T follicular helper cell (primary cell): Measurements from ENCODE around the gene VWA7.
A peak's percentile ranks its signal among the peaks of the same experiment; 100 is the strongest.
"Not testable (repeated sequence)": the region's sequence is repeated elsewhere in the genome, so short reads cannot be mapped to it uniquely, and the experiment has no call there.

Experiments used
- DNase-seq: peaks from one replicate; pipeline ENCODE4 v3.0.0-alpha.2; 2020; ENCODE audit warnings: low read depth
- total RNA-seq, 2 experiments: gene quantifications; one replicate each; lab custom pipeline; 2026; lab: John Stamatoyannopoulos, UW

VWA7 gene
- total RNA-seq: 1.3 reads per million in 2 experiments

- peak; percentile 26 for DNase-seq
Measured at GRCh38 chr6:31776989-31777666, at the start of gene VWA7. Gene VWA7 (minus strand): TSS chr6:31777328. CDS start chr6:31776779, 549 bp downstream.

GRCh38 chr6:31826793-31827285, 49.7 kb upstream of the VWA7 start:
- no peak for DNase-seq

DNA sequence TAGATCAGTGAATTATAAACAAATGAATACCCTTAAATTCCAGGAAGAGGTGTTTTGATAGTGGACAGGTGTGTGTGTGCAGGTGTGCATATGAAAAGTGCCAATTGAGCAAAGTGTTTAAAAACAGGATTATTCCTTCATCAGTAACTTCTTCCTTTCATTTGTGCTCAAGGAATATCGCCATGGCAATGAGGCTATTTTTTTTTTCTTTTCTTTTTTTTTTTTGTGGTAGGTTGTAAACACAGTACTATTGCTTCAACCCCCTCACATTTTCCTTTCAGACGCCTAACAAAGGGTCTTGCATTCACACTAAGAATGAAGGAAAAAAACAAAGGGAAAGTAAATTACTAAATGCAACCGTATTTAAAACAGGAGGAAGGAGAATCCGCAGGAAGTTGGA, 48.4 kb upstream of the VWA7 start:
- DNase-seq: no peak

- DNase-seq: not testable (repeated sequence)
Measured at GRCh38 chr6:31823592-31824196, 46.6 kb upstream of the VWA7 start.

DNA sequence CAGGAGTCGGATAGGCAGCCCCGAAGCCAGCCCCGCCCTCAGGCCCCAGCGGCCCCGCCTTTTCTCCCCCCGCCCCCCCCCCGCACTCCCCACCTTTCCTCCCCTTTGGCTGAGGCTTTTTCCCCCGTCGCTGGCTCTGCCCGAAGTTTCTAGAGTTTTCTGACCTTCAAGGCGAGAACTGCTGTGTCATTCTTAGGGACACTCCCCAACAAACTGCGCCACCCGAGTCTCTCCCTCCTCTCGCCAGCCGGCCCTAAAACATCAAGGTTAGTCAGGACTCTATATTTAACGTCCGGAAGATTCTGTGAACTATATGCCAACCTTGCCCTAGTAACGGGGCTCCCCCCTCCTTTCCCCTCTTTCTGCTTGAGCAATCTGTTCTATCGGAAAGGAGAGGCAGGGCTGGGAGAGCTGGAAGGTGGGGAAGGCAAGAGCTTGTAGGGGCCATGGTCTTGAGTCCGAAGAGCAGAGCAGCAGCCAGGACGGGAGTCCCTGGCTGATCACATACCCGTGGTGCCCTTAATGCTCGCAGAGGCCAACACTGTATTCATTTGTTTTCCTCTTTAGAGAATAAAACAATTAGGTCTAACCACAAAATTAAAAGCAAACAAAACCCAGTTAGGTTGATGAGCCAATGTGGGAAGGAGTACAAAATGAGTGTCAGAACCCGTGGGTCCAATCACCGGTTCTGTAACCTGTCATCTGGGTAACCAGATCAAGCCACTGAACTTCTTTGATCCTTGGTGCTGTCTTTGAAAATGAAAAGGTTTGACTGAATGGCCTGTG, 45.1 kb upstream of the VWA7 start:
- peak; percentile 56 for DNase-seq

DNA sequence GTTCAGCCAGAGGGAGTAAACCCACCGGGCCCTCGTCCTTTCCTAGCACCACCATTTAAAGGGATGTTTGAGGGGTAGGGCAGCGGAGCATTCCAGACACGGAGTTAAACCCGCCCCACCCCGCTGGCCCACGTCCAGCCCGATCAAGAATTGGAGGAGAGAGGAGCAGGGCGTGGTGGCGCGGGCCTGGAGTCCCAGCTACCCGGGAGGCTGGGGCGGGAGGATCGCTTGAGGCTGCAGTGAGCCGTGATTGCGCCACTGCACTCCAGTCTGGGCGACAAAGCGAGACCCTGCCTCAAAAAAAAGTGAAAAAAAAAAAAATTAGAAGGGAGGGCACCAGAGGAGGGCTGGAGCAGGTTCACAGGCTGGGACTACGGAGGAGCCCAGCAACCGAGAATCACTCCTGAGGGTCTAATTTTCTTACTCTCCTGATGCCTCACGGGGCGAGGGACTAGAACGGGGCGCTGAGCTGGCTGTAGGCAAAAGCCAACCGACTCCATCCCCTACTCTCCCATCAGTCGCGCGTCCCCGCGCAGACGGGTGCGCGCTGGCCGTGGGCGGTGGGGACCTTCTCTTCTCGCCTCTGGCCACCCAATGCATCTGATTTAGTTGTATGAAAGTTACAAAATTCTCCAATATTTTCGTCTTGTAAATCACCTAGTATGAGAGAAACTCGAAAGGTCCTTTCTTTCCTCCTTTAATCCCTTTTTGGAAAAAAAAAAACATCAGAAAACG, 44.3 kb upstream of the VWA7 start:
- DNase-seq: no peak

- not testable (repeated sequence) for DNase-seq
Measured at GRCh38 chr6:31820399-31820798, 43.3 kb upstream of the VWA7 start.

GRCh38 chr6:31819871-31820299, 42.8 kb upstream of the VWA7 start:
- no peak for DNase-seq

GRCh38 chr6:31817929-31818511, 40.9 kb upstream of the VWA7 start:
- not testable (repeated sequence) for DNase-seq

- DNase-seq: not testable (repeated sequence)
Measured at GRCh38 chr6:31817133-31817928, 40.2 kb upstream of the VWA7 start.

DNA sequence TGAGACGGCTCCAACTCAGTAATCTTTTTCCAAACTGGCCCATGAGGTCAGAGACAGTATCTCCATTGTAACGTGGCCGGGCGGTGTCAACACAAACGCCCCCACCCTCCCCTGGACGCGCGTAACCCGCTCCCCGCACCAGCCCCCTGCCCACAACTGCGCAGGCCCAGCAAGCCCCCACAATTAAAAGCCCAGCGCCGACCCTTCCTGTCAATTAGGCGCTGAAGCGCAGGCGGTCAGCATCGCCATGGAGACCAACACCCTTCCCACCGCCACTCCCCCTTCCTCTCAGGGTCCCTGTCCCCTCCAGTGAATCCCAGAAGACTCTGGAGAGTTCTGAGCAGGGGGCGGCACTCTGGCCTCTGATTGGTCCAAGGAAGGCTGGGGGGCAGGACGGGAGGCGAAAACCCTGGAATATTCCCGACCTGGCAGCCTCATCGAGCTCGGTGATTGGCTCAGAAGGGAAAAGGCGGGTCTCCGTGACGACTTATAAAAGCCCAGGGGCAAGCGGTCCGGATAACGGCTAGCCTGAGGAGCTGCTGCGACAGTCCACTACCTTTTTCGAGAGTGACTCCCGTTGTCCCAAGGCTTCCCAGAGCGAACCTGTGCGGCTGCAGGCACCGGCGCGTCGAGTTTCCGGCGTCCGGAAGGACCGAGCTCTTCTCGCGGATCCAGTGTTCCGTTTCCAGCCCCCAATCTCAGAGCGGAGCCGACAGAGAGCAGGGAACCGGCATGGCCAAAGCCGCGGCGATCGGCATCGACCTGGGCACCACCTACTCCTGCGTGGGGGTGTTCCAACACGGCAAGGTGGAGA, 38.1 kb upstream of the VWA7 start, which contains the start of the genes HSPA1A and HSPA1L:
HSPA1A (plus strand) TSS at position 519 of the 814 bp plus-strand sequence; CDS start at position 733, 214 bp downstream.
HSPA1L (minus strand) TSS at position 259 of the 814 bp plus-strand sequence. CDS start 3,311 bp downstream, outside the sequence.
- peak; percentile 27 for DNase-seq

DNA sequence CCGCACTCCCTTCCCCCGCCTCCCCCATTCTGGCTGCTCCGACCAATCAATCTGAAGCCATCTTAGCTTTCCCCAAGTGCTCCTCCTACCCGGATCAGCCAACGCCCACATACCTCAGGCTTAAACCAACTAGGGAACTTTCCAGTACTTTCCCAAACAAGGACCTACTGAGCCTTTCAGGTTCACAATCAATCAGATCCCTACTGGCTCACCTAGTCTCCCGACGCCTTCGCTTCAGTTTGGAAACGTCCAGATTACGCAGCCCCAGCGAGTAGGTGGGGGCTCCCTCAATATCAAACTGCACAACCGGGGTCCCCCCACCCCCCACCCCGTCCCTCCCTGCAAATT, 37.5 kb upstream of the VWA7 start:
- peak; percentile 66 for DNase-seq

- no peak for DNase-seq
Measured at GRCh38 chr6:31813465-31813849, 36.3 kb upstream of the VWA7 start.

DNA sequence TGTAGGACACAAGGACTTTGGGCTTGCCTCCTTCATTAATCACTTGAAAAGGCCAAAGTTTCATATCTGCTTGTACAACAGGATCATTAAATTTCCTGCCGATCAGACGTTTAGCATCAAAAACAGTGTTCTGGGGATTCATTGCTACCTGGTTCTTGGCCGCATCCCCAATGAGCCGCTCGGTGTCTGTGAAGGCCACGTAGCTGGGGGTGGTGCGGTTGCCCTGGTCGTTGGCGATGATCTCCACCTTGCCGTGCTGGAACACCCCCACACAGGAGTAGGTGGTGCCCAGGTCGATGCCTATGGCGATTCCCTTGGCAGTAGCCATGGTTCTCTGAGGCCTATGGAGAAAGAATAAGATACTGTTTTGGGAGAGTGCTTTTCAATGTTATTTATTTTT, 34.5 kb upstream of the VWA7 start:
- DNase-seq: no peak

DNA sequence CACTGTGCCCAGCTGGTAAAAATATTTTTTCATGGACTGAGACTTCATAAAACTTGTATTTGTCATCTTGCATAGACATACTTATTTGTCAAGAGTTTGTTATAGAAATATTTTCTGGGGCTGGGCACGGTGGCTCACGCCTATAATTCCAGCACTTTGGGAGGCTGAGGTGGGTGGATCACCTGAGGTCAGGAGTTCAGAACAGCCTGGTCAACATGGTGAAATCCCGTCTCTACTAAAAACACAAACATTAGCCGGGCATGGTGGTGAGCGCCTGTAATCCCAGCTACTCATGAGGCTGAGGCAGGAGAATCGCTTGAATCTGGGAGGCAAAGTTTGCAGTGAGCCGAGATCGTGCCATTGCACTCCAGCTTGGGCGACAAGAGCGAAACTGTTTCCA, 31.5 kb upstream of the VWA7 start:
- not testable (repeated sequence) for DNase-seq

GRCh38 chr6:31806470-31807272, 29.5 kb upstream of the VWA7 start, which contains the start of gene LSM2:
Gene LSM2 (minus strand): TSS chr6:31806966. CDS start chr6:31806757, 209 bp downstream.
- peak; percentile 96 for DNase-seq

DNA sequence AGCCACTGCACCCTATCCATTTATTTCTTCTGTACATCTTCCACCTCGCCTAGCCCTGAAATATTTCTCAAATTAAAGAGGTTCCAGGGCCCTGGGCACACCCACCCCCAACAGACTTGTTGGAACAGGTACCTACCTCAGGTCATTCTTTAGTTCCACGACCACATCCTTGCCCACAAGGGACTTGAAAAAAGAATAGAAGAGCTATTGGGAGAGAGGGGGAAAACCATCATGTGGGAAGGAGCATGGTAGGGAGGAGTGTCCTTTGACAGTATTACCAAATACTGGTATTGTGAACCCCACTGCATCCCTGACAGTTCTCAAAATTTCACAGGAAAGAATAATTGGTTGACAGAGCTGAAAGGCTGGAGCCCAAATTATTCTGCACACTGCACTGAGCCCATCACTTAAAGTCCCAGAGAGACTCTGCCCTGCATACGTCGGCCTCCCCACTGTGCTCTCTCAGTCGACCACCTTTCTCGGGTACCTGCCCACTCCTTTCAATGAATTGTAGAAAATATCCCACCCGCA, 28.9 kb upstream of the VWA7 start:
- DNase-seq: no peak
